GM12891 (cell line): ENCODE results near the gene ACCS.

Experiments used
- DNase-seq: peaks from one replicate; pipeline ENCODE4 v3.0.0; 2011; ENCODE audit warnings: low spot score; ENCODE audit not compliant: insufficient read length
- FAIRE-seq: peaks from 2 replicates; lab custom pipeline; 2011; peaks lifted over from hg19 to GRCh38; lab: Jason Lieb, UNC
- PAX5 ChIP-seq: IDR thresholded peaks from 2 replicates; pipeline ENCODE4 v1.6.1; 2011; ENCODE audit warnings: low read length, moderate library complexity, mild to moderate bottlenecking; ENCODE audit not compliant: insufficient read depth, severe bottlenecking
- POLR2A ChIP-seq: IDR thresholded peaks from 2 replicates; pipeline ENCODE4 v1.6.1; 2011; ENCODE audit warnings: low read depth, low read length, control low read depth
- POLR2AphosphoS5 ChIP-seq: IDR thresholded peaks from 2 replicates; pipeline ENCODE4 v1.6.1; 2011; ENCODE audit warnings: low read depth, low read length, control low read depth
- POU2F2 ChIP-seq: IDR thresholded peaks from 2 replicates; pipeline ENCODE4 v1.6.1; 2011; ENCODE audit warnings: low read depth, mild to moderate bottlenecking, control low read depth, low read length, moderate library complexity
- SPI1 ChIP-seq: IDR thresholded peaks from 2 replicates; pipeline ENCODE4 v1.6.1; 2011; ENCODE audit warnings: low read depth, low read length, control low read depth
- TAF1 ChIP-seq: IDR thresholded peaks from 2 replicates; pipeline ENCODE4 v1.6.1; 2011; ENCODE audit warnings: low read depth, low read length, control low read depth

ACCS gene

GRCh38 chr11:44028816-44029506 lies 37.1 kb upstream of the ACCS start:
- no peak for TF ChIP-seq PAX5
- no peak for TF ChIP-seq TAF1
- TF ChIP-seq POLR2AphosphoS5: no peak
- no peak for FAIRE-seq
- no peak for DNase-seq

GRCh38 chr11:44029507-44029845 lies 36.6 kb upstream of the ACCS start:
- DNase-seq: no peak
- no peak for FAIRE-seq
- TF ChIP-seq TAF1 (no peak), POLR2A (no peak), SPI1 (no peak), POU2F2 (no peak)

- FAIRE-seq (no peak), DNase-seq (no peak)
- TF ChIP-seq POU2F2 (no peak), POLR2AphosphoS5 (no peak), PAX5 (no peak), POLR2A (no peak), SPI1 (no peak), TAF1 (no peak)
Measured at GRCh38 chr11:44029977-44030911, 35.8 kb upstream of the ACCS start.

- no peak for FAIRE-seq
- no peak for DNase-seq
Measured at GRCh38 chr11:44030996-44031395, 35.1 kb upstream of the ACCS start.

GRCh38 chr11:44031549-44031948 lies 34.5 kb upstream of the ACCS start:
- FAIRE-seq: no peak
- TF ChIP-seq POU2F2 (no peak), SPI1 (no peak), PAX5 (no peak), POLR2A (no peak), POLR2AphosphoS5 (no peak), TAF1 (no peak)
- DNase-seq: no peak

More at GRCh38 chr11:44030996-44031395, 35.1 kb upstream of the ACCS start:
- TF ChIP-seq POU2F2 (no peak), PAX5 (no peak), POLR2AphosphoS5 (no peak), SPI1 (no peak), TAF1 (no peak), POLR2A (no peak)

- FAIRE-seq (no peak), DNase-seq (no peak)
- no peak for TF ChIP-seq POLR2AphosphoS5
- TF ChIP-seq POLR2A: no peak
- no peak for TF ChIP-seq TAF1
- TF ChIP-seq PAX5: no peak
- no peak for TF ChIP-seq POU2F2
- TF ChIP-seq SPI1: no peak
Measured at GRCh38 chr11:44032299-44033085, 33.6 kb upstream of the ACCS start.

- FAIRE-seq: no peak
- DNase-seq: no peak
- TF ChIP-seq SPI1 (no peak), POLR2A (no peak), POLR2AphosphoS5 (no peak), POU2F2 (no peak), PAX5 (no peak), TAF1 (no peak)
Measured at GRCh38 chr11:44033411-44033850, 32.6 kb upstream of the ACCS start.

GRCh38 chr11:44033856-44034255 lies 32.2 kb upstream of the ACCS start:
- no peak for FAIRE-seq
- TF ChIP-seq POU2F2: no peak
- no peak for TF ChIP-seq POLR2A
- no peak for TF ChIP-seq TAF1

GRCh38 chr11:44034639-44035038 lies 31.4 kb upstream of the ACCS start:
- DNase-seq: no peak
- FAIRE-seq: no peak
- TF ChIP-seq TAF1: no peak
- TF ChIP-seq SPI1: no peak
- TF ChIP-seq POLR2AphosphoS5: no peak
- no peak for TF ChIP-seq PAX5
- TF ChIP-seq POU2F2: no peak
- no peak for TF ChIP-seq POLR2A

More at GRCh38 chr11:44033856-44034255, 32.2 kb upstream of the ACCS start:
- DNase-seq: no peak
